ENCODE measurements around the gene PRKG2.
"Not testable (repeated sequence)": the region's sequence is repeated elsewhere in the genome, so short reads cannot be mapped to it uniquely, and the experiment has no call there.

The PRKG2 gene

GRCh38 chr4:81225252-81225651 lies 10.2 kb upstream of the PRKG2 start:
- no peak for TF ChIP-seq CTCF (IDR thresholded peaks at IDR 0.05; ENCODE audit: insufficient read depth, missing control alignments)
- DNase-seq (ENCODE audit: insufficient read length, low spot score), result no peak
- FAIRE-seq, result no peak

- FAIRE-seq; DNase-seq (ENCODE audit: insufficient read length, low spot score): not testable (repeated sequence)
Observed at GRCh38 chr4:81222082-81222472, 7.1 kb upstream of the PRKG2 start.

GRCh38 chr4:81221303-81222081 lies 6.5 kb upstream of the PRKG2 start:
- no peak for FAIRE-seq
- DNase-seq (ENCODE audit: insufficient read length, low spot score), result no peak
- no peak for TF ChIP-seq CTCF (IDR thresholded peaks at IDR 0.05; ENCODE audit: insufficient read depth, missing control alignments)

- TF ChIP-seq CTCF (IDR thresholded peaks at IDR 0.05; ENCODE audit: insufficient read depth, missing control alignments), result no peak
- DNase-seq (ENCODE audit: insufficient read length, low spot score), result no peak
- FAIRE-seq, result no peak
Observed at GRCh38 chr4:81220271-81220670, 5.2 kb upstream of the PRKG2 start.

GRCh38 chr4:81218206-81218605 lies 3.2 kb upstream of the PRKG2 start:
- TF ChIP-seq CTCF (IDR thresholded peaks at IDR 0.05; ENCODE audit: insufficient read depth, missing control alignments), result no peak
- FAIRE-seq (no peak), DNase-seq (ENCODE audit: insufficient read length, low spot score) (no peak)

- DNase-seq (ENCODE audit: insufficient read length, low spot score) (no peak), FAIRE-seq (no peak)
- TF ChIP-seq CTCF (IDR thresholded peaks at IDR 0.05; ENCODE audit: insufficient read depth, missing control alignments), result no peak
Observed at GRCh38 chr4:81217779-81218178, 2.8 kb upstream of the PRKG2 start.

- FAIRE-seq (no peak), DNase-seq (ENCODE audit: insufficient read length, low spot score) (no peak)
- TF ChIP-seq CTCF (IDR thresholded peaks at IDR 0.05; ENCODE audit: insufficient read depth, missing control alignments), result peak; percentile 3
Observed at GRCh38 chr4:81215931-81216330, 909 bp upstream of the PRKG2 start.

All from D721Med (cell line).